ENCODE data around the gene ERG.

DNA sequence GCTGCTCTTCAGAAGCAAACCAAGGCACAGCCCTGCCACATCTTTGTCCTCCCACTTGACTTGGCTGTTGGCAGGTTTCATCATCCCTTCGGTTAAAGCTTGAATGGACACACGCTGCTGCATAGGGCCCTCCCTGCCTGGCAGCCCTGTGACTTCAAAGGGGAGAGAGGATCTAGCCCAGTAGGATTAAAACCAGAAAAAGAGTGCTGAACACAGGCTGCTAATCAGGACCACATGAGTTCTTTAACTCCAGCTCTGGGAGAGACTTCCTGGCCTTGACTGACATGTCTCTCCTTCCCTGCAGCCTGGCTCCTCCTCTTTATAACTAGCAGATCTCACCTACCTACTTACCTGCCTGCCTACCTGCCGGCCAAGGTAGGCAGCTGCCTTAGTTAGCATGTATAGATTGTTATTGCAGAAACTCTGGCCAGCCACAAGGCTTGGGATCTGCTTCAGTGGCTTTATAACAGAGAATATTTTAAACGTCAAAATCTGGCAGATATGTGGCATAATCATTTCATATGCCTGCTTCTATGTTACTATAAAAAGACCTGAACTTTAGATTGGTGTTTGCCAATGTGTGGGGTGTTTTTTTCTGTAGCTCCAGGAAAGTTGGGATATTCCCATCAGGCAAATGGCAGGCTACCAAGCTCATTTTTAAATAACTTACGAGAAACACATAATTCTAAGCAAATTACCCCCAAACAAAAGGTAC, 49.4 kb downstream of the ERG start:
- TF ChIP-seq, protein P1, sequence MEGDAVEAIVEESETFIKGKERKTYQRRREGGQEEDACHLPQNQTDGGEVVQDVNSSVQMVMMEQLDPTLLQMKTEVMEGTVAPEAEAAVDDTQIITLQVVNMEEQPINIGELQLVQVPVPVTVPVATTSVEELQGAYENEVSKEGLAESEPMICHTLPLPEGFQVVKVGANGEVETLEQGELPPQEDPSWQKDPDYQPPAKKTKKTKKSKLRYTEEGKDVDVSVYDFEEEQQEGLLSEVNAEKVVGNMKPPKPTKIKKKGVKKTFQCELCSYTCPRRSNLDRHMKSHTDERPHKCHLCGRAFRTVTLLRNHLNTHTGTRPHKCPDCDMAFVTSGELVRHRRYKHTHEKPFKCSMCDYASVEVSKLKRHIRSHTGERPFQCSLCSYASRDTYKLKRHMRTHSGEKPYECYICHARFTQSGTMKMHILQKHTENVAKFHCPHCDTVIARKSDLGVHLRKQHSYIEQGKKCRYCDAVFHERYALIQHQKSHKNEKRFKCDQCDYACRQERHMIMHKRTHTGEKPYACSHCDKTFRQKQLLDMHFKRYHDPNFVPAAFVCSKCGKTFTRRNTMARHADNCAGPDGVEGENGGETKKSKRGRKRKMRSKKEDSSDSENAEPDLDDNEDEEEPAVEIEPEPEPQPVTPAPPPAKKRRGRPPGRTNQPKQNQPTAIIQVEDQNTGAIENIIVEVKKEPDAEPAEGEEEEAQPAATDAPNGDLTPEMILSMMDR (conservative IDR thresholded peaks at IDR 0.05 in 1 of 2, IDR thresholded peaks at IDR 0.05 in 1 of 2; ENCODE audit: low read depth in 1 of 2, low read length in 2 of 2), result no peak
- no peak for TF ChIP-seq EZH2 (IDR thresholded peaks at IDR 0.05; ENCODE audit: low read length, missing control alignments)

Data from fibroblast of lung (primary cell).